Nephron (organoid): Measurements from ENCODE around the gene VWA8.

Experiments used
- H3K27ac Mint-ChIP-seq, 3 experiments: 2 replicates each; pipeline ENCODE4 v1.8.0; 2020; ENCODE audit warnings: mixed read lengths in 3 of 3, mild to moderate bottlenecking in 2 of 3, moderate library complexity in 1 of 3
- H3K27me3 Mint-ChIP-seq: 2 replicates; pipeline ENCODE4 v1.8.0; 2021; ENCODE audit warnings: low read depth, mild to moderate bottlenecking, moderate library complexity, mixed read lengths
- H3K36me3 Mint-ChIP-seq: 2 replicates; pipeline ENCODE4 v1.8.0; 2020; ENCODE audit warnings: low read depth, mixed read lengths
- H3K4me1 Mint-ChIP-seq: 2 replicates; pipeline ENCODE4 v1.8.0; 2020; ENCODE audit warnings: mixed read lengths
- H3K4me3 Mint-ChIP-seq, 3 experiments: 2 replicates each; pipeline ENCODE4 v1.8.0; 2020; ENCODE audit warnings: mild to moderate bottlenecking in 3 of 3, mixed read lengths in 3 of 3, moderate library complexity in 2 of 3
- H3K9me3 Mint-ChIP-seq: 2 replicates; pipeline ENCODE4 v1.8.0; 2020; ENCODE audit warnings: mixed read lengths
- TF ChIP-seq, protein P1 (sequence below), 3 experiments: fragments of 200-600 bp; sonication (generic); IDR thresholded peaks; one replicate each; pipeline ENCODE4 v1.5.0; 2021; ENCODE audit warnings: antibody characterized with exemption in 3 of 3; ENCODE audit not compliant: unreplicated experiment in 3 of 3

Gene VWA8

DNA sequence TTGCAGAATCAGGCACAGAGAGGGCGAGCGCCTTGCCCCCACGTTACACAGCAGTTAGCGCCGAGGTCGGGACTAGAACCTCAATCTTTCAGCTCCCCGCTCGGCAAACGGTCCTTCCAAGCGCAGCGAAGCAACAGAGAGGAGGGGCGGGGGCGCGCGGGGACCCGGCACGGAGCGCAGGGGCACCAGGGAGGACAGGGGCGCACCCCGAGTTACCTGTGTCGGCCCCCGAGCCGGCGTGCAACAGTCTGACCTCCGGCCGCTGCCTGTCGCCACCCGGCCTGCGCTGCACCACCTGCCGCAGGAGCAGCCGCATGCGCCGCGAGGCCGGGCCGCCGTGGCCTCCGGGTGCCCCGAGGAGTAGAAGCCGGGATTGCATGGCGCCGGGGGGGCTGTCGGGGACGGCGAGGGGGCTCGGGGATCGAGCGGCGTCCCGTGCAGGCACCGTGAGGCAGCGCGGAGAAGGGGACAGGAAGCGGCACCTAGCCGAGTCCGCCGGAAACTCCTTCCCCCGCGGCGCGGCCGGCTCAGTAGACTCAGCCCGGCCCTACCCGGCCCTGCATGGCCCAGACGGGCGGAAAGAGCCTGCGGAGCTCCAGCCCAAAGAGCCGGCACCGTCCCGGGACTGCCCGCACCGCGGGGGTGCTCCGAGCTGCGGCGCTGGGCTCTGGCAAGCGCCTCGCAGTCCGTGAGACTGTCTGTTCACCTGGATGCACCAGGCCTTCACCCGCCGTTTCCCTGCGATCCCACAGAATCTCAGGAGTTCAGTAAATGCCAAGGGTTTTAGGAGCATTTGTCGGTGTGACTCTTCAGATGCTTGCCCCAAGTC, at the start of gene VWA8:
Gene VWA8 (minus strand): TSS at position 473 of the 829 bp plus-strand sequence. CDS start 94 bp downstream, at position 379.
- Mint-ChIP-seq H3K27me3 (no peaks in the 10 kb centered on the region), H3K9me3 (no peaks in the 10 kb centered on the region), H3K27ac (peak within 1 kb of the TSS; percentile 92 to 99 (median 99)), H3K36me3 (no peaks in the 10 kb centered on the region), H3K4me1 (peaks cover 20% of the 10 kb centered on the region), H3K4me3 (peak within 1 kb of the TSS; percentile 94 to 97 (median 95))
- TF ChIP-seq, protein P1, sequence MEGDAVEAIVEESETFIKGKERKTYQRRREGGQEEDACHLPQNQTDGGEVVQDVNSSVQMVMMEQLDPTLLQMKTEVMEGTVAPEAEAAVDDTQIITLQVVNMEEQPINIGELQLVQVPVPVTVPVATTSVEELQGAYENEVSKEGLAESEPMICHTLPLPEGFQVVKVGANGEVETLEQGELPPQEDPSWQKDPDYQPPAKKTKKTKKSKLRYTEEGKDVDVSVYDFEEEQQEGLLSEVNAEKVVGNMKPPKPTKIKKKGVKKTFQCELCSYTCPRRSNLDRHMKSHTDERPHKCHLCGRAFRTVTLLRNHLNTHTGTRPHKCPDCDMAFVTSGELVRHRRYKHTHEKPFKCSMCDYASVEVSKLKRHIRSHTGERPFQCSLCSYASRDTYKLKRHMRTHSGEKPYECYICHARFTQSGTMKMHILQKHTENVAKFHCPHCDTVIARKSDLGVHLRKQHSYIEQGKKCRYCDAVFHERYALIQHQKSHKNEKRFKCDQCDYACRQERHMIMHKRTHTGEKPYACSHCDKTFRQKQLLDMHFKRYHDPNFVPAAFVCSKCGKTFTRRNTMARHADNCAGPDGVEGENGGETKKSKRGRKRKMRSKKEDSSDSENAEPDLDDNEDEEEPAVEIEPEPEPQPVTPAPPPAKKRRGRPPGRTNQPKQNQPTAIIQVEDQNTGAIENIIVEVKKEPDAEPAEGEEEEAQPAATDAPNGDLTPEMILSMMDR (IDR thresholded peaks at IDR 0.05; ENCODE audit: unreplicated experiment in 3 of 3): no peak

DNA sequence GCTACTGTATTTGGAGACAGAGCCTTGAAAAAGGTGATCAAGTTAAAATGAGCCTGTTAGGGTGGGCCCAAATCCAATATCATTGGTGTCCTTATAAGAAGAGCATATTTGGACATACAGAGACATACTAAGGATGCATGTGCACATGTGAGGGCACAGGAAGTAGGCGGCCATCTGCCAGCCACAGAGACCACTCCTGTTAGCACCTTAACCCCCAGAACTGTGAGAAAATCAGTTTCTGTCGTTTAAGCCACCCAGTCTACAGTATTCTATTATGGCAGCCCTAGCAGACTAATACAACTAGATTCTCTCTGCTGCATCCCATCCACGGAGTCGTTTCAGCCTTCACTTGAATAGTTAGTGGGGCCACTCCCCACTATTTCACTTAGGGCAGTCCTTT, 48.1 kb upstream of the VWA8 start:
- H3K27ac Mint-ChIP-seq: no peak overlapping the region
- no peaks in the 10 kb centered on the region for H3K36me3 Mint-ChIP-seq
- TF ChIP-seq, protein P1 (IDR thresholded peaks at IDR 0.05; ENCODE audit: unreplicated experiment in 3 of 3): no peak
- H3K4me1 Mint-ChIP-seq: peaks cover 6% of the 10 kb centered on the region
- peaks cover 8% of the 10 kb centered on the region for H3K27me3 Mint-ChIP-seq
- no peaks in the 10 kb centered on the region for H3K9me3 Mint-ChIP-seq
- no peak overlapping the region for H3K4me3 Mint-ChIP-seq

DNA sequence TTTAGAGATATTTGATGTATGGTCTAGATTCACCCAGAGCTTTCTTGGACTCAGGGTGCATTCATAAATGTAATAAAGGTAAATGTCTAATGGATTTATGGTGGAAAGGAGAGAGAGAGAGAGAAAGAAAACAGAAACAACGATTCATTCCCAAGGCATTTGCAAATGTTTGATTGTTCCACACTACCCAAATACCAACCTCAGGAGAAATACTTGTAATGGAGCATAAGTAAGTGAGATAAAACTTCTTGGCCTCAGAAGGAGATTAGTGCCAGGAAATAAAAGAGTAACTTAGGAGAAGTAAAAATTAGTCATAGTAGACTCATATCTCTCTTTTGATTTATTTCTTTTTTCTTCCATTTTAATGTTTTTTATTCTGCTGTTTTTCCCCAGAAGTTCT, 46.9 kb upstream of the VWA8 start:
- Mint-ChIP-seq H3K4me1 (peaks cover 6% of the 10 kb centered on the region), H3K36me3 (no peaks in the 10 kb centered on the region), H3K9me3 (no peaks in the 10 kb centered on the region), H3K4me3 (no peak overlapping the region), H3K27ac (no peak overlapping the region), H3K27me3 (peaks cover 4% of the 10 kb centered on the region)
- TF ChIP-seq, protein P1 (IDR thresholded peaks at IDR 0.05; ENCODE audit: unreplicated experiment in 3 of 3): no peak

DNA sequence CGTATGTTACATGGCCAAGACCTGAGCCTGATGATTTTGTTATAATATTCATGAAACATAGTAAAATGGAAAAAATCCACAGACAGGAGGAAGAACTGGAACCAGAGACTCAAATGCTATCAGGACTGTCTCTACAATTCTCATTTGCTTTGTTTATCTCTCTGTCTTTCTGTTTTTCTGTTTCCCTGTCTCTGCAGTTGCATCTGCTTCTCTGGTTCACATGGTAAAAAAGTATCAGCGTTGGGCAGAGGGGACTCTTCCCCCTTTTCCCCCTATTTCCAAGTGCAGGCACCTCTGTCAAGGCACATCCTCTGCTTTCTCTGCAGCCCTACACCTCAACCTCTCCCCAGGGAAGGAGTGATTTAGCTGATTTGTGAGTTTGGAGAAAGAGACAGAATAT, 41.2 kb upstream of the VWA8 start:
- Mint-ChIP-seq H3K36me3 (no peaks in the 10 kb centered on the region), H3K27ac (no peak overlapping the region), H3K4me1 (peaks cover 5% of the 10 kb centered on the region), H3K9me3 (no peaks in the 10 kb centered on the region), H3K4me3 (no peak overlapping the region), H3K27me3 (peaks cover 4% of the 10 kb centered on the region)
- TF ChIP-seq, protein P1 (IDR thresholded peaks at IDR 0.05; ENCODE audit: unreplicated experiment in 3 of 3): no peak

DNA sequence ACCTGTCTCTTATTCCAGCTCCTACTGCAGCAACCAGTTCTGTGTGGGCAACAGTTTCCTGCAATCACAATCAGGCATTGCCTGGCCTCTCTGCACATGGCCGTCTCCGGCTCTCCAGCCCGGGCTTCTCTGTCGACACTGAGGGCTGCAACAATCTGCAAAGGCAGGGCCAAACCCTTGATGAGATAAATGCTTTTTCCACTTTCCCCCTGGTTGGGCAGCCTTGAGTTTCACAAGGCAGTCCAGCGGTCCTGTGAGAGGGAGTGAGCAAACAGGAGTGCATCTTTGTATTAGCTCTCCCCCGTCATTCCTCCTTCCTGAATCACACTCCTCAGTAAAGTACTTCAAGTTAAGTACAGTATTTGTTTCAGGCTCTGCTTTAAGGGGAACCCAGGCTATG, 40.7 kb upstream of the VWA8 start:
- Mint-ChIP-seq H3K36me3 (no peaks in the 10 kb centered on the region), H3K27me3 (peaks cover 4% of the 10 kb centered on the region), H3K27ac (peak overlapping the region; percentile 0 to 81 (median 22)), H3K4me3 (no peak overlapping the region), H3K9me3 (no peaks in the 10 kb centered on the region), H3K4me1 (peaks cover 5% of the 10 kb centered on the region)
- TF ChIP-seq, protein P1 (IDR thresholded peaks at IDR 0.05; ENCODE audit: unreplicated experiment in 3 of 3): no peak

DNA sequence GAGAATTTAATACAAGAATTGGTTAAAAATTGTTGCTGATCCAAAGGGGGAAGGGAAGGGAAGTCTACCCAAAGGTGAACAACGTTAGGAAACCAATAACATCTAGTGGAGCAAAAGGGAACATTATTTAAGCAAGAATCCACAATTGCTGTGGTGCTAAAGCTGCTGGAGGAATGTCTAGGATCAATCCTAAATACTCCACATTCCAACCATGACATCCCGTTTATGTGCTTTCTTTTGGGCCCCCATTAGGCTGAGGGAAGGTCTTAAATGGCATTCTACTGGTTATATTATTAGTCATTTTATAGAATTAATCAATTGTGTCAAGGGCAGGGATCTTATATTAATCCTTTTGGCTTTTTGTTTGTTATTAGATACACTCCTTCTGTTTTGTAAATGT, 39.9 kb upstream of the VWA8 start:
- H3K36me3 Mint-ChIP-seq: no peaks in the 10 kb centered on the region
- H3K4me3 Mint-ChIP-seq: no peak overlapping the region
- peaks cover 4% of the 10 kb centered on the region for H3K27me3 Mint-ChIP-seq
- TF ChIP-seq, protein P1 (IDR thresholded peaks at IDR 0.05; ENCODE audit: unreplicated experiment in 3 of 3): no peak
- H3K9me3 Mint-ChIP-seq: no peaks in the 10 kb centered on the region
- peaks cover 5% of the 10 kb centered on the region for H3K4me1 Mint-ChIP-seq
- H3K27ac Mint-ChIP-seq: no peak overlapping the region
